ENCODE data around the gene NEDD8. TPM values are rescaled to one million over a fixed set of nuclear protein-coding genes. Genes with fewer than 3 reads are reported as not detected.

The NEDD8 gene
- total RNA-seq, 6 experiments from 2014 or later: 309 to 401 (median 372) TPM

DNA sequence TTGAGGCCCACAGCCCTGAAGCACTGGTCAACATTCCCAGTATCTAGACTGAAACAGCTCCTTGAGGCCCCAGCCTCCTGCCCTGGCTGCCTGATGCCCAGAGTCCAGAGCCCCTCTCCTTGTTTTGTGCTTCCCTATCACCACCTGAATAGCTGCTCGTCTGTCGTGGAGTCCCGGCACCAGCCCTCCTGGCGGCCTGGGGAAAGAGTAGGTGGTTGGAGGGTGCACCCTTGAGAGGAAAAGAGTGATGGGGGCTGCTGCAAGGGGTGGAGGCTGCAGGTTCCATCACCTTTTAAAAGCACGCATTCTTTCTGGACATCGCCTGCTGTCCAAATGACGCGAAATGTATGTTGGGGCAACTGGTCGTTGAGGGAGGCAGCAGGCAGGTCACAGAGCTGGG, 36.1 kb upstream of the NEDD8 start:
- peaks cover 21% of the 10 kb centered on the region for H3K4me1 Mint-ChIP-seq (ENCODE audit: low read depth)
- no peak overlapping the region for H3K27ac Mint-ChIP-seq
- H3K9me3 Mint-ChIP-seq: no peaks in the 10 kb centered on the region
- TF ChIP-seq, protein P1, sequence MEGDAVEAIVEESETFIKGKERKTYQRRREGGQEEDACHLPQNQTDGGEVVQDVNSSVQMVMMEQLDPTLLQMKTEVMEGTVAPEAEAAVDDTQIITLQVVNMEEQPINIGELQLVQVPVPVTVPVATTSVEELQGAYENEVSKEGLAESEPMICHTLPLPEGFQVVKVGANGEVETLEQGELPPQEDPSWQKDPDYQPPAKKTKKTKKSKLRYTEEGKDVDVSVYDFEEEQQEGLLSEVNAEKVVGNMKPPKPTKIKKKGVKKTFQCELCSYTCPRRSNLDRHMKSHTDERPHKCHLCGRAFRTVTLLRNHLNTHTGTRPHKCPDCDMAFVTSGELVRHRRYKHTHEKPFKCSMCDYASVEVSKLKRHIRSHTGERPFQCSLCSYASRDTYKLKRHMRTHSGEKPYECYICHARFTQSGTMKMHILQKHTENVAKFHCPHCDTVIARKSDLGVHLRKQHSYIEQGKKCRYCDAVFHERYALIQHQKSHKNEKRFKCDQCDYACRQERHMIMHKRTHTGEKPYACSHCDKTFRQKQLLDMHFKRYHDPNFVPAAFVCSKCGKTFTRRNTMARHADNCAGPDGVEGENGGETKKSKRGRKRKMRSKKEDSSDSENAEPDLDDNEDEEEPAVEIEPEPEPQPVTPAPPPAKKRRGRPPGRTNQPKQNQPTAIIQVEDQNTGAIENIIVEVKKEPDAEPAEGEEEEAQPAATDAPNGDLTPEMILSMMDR (IDR thresholded peaks at IDR 0.05): no peak
- DNase-seq: no peak
- H3K4me3 Mint-ChIP-seq: no peak overlapping the region
- peaks cover 5% of the 10 kb centered on the region for H3K27me3 Mint-ChIP-seq (ENCODE audit: insufficient read depth)
- H3K36me3 Mint-ChIP-seq (ENCODE audit: low read depth): 0 out of 2 replicates have a peak, but pooled peaks cover 4% of the 10 kb centered on the region

DNA sequence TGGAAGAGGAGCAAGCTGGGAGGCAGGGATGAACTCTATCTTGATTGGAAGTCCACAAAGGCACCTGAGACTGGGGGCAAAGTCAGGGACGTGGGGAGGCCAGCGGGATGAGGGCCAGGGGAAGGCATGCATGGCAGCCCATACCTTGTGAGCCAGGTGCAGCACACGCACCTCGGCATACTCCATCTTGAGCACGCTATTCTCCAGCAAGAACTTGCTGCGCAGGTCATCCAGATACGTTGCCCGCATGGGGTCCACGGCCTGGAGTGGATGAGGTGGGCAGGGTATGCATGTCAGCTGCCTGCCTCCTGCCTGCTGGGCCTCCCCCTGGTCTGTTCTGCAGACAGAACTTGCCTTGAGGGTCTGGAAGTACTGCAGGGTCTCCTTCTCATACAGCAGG, 35.3 kb upstream of the NEDD8 start:
- Mint-ChIP-seq H3K27me3 (ENCODE audit: insufficient read depth) (peaks cover 5% of the 10 kb centered on the region), H3K36me3 (ENCODE audit: low read depth) (0 out of 2 replicates have a peak, but pooled peaks cover 4% of the 10 kb centered on the region), H3K4me3 (no peak overlapping the region), H3K4me1 (ENCODE audit: low read depth) (peaks cover 16% of the 10 kb centered on the region), H3K27ac (no peak overlapping the region), H3K9me3 (no peaks in the 10 kb centered on the region)
- TF ChIP-seq, protein P1 (IDR thresholded peaks at IDR 0.05): no peak
- no peak for DNase-seq

DNA sequence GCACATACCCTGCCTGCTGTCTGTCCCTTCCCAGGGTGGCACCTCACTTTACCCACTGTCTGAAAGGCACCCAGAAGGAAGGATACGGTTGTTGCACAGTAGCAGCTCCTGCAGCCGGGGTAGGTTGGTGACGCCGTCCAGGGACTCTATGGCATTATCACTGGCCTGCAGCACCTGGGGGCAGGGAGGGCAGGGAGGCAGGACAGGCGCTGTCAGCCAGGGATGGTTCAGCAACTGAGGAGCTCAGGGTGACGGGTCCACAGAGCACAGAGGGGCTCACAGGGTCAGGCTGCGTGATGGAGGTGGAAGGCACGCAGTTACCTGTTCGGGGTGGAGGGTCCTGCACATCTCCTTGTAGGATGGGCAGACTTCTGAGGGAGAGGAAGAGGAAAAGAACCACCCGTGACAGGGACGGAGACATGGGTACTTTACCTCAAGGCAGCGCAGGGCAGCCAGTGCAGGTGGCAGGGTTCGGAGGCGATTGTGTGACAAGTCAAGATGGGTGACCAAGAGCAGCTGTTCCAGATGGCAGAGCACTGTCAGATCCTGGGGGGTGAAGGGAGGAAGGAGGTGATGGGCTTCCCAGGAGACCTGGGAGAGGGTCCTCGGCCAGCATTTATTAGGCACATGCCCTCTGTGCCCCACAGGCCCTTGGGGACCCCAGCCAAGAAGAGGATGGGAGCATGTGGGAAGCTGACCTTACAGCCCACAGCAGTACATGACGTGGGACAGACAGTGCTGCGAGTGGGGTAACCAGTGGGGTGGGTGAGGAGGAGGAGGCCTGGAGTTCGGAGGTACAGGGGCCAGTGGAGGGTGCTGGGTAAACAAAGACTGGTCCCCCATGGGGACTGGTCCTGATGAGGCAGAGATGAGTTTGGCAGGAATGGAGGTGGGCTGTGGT, 34.4 kb upstream of the NEDD8 start:
- Mint-ChIP-seq H3K4me1 (ENCODE audit: low read depth) (peaks cover 7% of the 10 kb centered on the region), H3K9me3 (no peaks in the 10 kb centered on the region), H3K36me3 (ENCODE audit: low read depth) (0 out of 2 replicates have a peak, but pooled peaks cover 4% of the 10 kb centered on the region), H3K27ac (no peak overlapping the region), H3K27me3 (ENCODE audit: insufficient read depth) (peaks cover 5% of the 10 kb centered on the region; the same call in 1 of the 2 replicates), H3K4me3 (no peak overlapping the region)
- no peak for DNase-seq
- TF ChIP-seq, protein P1 (IDR thresholded peaks at IDR 0.05): no peak

DNA sequence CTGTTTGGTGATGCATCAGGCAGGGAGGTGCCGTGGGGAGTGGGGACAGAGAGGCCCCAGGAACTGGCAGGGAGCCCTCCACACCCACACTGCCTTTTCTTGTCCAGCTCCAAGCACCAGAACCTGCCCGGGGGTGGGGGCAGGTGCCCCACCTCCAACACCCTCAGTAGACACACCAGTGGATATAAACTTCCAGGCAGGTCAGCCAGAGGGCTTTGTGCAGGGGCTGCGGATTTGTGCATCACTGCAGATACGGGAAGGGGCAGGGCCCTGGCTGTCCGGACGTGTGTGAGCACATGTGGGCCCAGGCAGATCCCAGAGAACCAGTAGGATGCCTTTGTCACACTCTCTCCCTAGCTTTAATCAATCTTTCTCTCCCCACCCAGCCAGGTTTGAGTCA, 32.1 kb upstream of the NEDD8 start:
- peaks cover 8% of the 10 kb centered on the region; the same call in 1 of the 2 replicates for H3K4me1 Mint-ChIP-seq (ENCODE audit: low read depth)
- H3K4me3 Mint-ChIP-seq: no peak overlapping the region
- TF ChIP-seq, protein P1 (IDR thresholded peaks at IDR 0.05): no peak
- no peak for DNase-seq
- H3K27ac Mint-ChIP-seq: no peak overlapping the region
- peaks cover 2% of the 10 kb centered on the region; the same call in 1 of the 2 replicates for H3K27me3 Mint-ChIP-seq (ENCODE audit: insufficient read depth)
- no peaks in the 10 kb centered on the region for H3K9me3 Mint-ChIP-seq
- 0 out of 2 replicates have a peak, but pooled peaks cover 2% of the 10 kb centered on the region for H3K36me3 Mint-ChIP-seq (ENCODE audit: low read depth)

DNA sequence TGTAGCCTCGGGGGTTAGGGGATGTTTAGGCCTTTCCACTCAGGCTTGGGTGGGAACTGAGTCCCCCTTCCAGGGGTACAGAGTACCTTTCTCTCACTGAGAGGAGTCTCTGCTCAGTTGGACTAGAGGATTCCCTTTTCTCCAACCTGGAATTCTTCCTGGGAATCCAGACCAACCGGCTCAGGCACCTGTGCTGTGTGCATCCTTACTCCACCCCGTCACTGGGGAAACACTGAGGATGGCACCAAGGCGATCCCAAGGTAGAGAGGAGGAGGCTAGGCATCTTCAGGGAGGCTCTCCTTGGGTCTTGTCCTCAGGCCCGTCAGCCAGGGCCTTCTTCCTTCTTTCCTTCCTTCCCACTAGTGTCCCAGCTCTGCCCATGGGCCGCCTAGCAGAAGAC, 31.7 kb upstream of the NEDD8 start:
- Mint-ChIP-seq H3K4me3 (no peak overlapping the region), H3K4me1 (ENCODE audit: low read depth) (peaks cover 13% of the 10 kb centered on the region; the same call in 1 of the 2 replicates), H3K27me3 (ENCODE audit: insufficient read depth) (peaks cover 2% of the 10 kb centered on the region; the same call in 1 of the 2 replicates), H3K27ac (no peak overlapping the region), H3K9me3 (no peaks in the 10 kb centered on the region), H3K36me3 (ENCODE audit: low read depth) (no peaks in the 10 kb centered on the region)
- TF ChIP-seq, protein P1 (IDR thresholded peaks at IDR 0.05): no peak
- DNase-seq: no peak

Measured in HFFc6 (cell line).